NCI-H524 (cell line): Measurements from ENCODE around the gene MCF2L.
A peak's percentile ranks its signal among the peaks of the same experiment; 100 is the strongest.

ENCODE experiments used
- DNase-seq, 2 experiments: peaks; one replicate each; lab custom pipeline; 2025; lab: John Stamatoyannopoulos, UW

MCF2L gene

DNA sequence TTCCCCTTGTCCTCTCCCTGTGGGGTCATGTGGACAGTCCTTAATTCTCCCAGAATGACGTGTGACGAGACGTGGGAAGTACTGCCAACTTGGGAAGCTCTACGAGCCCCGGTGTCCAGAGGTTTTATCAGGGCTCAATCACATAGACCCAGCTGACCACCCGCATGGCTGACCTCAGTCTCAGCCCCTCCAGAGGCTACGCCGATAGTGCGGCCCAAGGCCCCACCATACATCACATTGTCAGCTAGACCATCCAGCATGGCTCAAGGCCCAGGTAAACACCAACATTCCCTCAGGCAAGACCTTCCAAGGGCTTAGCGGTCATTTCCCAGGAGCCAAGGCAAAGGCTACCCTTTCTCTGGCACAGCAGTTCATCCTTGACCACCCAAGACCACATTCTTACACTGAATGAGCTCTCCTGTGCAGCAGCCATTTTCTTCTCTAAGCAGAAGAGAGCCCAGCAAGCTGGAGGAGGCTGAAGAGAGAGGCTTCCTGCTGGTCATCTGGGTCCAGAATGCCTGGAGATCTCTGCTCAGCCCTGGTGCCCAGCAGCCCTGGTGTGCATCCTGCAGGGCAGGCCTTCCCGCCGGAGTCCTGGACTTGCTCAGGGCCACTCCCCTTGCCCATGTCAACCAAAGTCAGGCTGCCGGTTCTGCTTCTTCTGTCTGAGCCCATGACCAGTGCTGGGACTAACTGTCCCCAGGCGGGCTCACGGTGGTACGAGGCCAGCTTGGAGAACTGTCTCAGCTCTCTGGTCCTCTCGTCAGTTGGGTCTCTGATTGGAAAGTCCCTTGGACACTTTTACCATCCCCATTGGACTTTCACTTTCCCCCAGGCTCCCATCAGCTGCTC, 145.7 kb downstream of the MCF2L start:
- no peak for DNase-seq

GRCh38 chr13:113115363-113116205, 146.6 kb downstream of the MCF2L start:
- DNase-seq, result no peak

DNA sequence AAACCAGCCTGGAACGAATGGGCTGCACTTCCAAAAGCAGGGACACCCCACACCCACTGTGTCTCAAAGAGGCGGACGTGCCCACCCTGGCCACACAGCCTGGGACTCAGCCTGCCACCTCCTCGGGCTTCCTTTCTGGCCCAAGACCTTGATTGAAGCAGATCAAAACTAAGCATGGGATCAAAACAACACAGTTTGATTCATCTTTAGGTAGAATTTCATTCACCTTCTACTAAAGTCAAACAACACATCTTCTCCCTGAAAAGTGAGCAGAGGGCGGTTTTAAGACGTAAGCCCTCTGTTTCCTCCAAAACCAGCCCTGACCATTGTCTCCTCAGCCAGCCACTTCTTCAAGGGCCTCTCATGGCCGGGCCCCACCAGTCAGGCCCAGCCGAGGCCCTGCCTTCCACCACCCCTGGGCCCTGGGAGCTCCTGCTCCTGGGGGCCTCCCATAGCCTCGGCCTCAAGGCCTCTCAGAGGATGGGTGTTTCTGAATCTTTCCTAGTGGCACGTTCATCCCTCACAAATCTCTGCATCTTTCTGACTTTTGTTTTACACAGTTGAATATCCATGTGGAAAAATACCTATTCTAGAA, 147.3 kb downstream of the MCF2L start:
- DNase-seq, result no peak

DNA sequence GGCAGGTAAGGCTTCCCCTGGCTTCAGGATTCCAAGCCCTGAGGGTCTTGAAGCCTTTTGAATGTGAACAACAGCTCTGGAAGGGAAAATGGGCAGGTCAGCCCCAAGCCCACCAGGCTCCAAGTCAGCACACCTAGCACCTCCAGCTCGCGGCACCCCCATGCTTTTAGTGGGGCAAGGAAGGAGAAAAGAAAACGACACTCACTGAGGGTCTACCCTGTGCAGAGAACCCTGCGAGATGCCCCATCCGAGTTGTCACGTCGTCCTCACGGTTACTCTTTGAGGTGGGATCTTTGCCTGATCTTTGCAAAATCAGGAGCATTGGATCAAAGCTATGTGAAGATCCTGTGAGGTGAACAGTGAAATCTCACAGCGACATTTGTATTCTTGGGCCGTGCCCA, 147.9 kb downstream of the MCF2L start:
- no peak for DNase-seq

- DNase-seq, result no peak
Observed at GRCh38 chr13:113117335-113117872, 148.4 kb downstream of the MCF2L start.

GRCh38 chr13:113117911-113118260, 148.9 kb downstream of the MCF2L start:
- no peak for DNase-seq

DNA sequence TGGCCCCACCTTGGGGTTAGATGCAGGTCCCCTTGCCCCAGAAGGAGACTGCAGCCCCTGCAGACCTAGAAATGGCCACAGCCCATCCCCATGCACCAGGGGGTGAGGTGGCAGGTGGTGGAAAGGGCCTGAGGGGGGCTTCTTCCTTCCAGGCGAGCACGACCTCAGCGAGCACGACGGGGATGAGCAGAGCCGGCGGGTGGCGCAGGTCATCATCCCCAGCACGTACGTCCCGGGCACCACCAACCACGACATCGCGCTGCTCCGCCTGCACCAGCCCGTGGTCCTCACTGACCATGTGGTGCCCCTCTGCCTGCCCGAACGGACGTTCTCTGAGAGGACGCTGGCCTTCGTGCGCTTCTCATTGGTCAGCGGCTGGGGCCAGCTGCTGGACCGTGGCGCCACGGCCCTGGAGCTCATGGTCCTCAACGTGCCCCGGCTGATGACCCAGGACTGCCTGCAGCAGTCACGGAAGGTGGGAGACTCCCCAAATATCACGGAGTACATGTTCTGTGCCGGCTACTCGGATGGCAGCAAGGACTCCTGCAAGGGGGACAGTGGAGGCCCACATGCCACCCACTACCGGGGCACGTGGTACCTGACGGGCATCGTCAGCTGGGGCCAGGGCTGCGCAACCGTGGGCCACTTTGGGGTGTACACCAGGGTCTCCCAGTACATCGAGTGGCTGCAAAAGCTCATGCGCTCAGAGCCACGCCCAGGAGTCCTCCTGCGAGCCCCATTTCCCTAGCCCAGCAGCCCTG, 149.4 kb downstream of the MCF2L start:
- no peak for DNase-seq

- DNase-seq, result no peak
Observed at GRCh38 chr13:113119166-113119821, 150.3 kb downstream of the MCF2L start.

DNA sequence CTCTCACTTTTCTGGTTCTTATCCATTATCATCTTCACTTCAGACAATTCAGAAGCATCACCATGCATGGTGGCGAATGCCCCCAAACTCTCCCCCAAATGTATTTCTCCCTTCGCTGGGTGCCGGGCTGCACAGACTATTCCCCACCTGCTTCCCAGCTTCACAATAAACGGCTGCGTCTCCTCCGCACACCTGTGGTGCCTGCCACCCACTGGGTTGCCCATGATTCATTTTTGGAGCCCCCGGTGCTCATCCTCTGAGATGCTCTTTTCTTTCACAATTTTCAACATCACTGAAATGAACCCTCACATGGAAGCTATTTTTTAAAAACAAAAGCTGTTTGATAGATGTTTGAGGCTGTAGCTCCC, 150.8 kb downstream of the MCF2L start:
- no peak for DNase-seq

GRCh38 chr13:113120300-113121182, 151.5 kb downstream of the MCF2L start:
- no peak for DNase-seq

GRCh38 chr13:113121183-113121927, 152.3 kb downstream of the MCF2L start:
- no peak for DNase-seq

DNA sequence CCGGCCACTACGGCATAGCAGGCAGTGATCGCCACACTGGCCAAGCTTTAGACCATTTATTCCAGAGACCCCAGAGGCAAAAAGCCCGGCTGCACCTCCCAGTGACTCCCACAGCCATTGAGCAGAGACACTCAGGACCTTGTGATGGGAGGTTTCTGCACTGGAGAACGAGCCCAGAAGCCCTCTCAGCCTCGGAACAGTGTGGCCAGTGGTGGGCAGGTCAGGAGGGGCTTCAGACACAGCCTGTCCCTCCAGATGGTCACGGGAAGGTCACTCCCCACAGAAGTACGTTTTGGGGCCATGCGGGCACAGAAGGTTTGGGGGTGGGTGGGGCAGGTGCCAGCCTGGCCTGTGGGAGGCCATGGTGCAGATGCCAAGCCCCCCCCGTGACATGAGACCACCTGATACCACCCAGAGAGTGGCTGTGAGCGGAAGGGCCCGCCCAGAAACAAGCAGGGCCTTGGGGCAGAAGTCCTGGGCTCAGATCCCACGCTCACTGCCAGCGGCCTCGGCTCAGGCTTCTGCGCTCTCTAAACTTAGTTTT, 153.0 kb downstream of the MCF2L start:
- no peak for DNase-seq

DNA sequence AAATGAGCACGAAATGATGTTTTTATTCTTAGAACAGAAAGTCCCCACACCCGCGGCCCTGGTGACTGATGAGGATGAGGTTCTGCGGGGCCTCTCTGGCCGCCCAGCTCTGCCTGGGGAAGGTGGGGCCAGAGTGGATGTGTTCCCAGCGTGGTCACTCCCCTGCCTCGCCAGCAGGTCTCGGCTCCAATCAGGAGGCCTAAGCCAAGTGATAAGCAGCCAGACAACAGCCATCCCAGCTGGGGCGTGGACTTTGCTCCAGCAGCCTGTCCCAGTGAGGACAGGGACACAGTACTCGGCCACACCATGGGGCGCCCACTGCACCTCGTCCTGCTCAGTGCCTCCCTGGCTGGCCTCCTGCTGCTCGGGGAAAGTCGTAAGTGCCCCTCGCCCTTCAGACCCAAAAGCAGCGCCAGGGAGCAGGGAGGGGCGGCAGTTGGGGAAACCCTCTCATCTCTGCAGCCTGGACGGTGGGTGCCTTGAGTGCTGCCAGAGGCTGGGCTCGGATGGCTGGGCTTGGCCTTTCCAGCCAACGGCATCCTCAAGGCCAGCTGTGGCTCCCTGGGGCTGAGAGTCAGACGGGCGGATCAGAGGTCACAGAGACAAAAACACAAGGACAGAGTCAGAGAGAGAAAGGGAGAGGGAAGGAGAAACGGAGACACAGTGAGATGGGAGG, 153.7 kb downstream of the MCF2L start, which contains the start of gene F10:
Gene F10, plus strand, starts transcription at position 250 of the 676 bp plus-strand sequence. Its CDS starts 57 bp downstream, at position 307.
- no peak for DNase-seq

- peak in 1 of 2 experiments; percentile 45 for DNase-seq
Observed at GRCh38 chr13:113123226-113124201, 154.5 kb downstream of the MCF2L start.

DNA sequence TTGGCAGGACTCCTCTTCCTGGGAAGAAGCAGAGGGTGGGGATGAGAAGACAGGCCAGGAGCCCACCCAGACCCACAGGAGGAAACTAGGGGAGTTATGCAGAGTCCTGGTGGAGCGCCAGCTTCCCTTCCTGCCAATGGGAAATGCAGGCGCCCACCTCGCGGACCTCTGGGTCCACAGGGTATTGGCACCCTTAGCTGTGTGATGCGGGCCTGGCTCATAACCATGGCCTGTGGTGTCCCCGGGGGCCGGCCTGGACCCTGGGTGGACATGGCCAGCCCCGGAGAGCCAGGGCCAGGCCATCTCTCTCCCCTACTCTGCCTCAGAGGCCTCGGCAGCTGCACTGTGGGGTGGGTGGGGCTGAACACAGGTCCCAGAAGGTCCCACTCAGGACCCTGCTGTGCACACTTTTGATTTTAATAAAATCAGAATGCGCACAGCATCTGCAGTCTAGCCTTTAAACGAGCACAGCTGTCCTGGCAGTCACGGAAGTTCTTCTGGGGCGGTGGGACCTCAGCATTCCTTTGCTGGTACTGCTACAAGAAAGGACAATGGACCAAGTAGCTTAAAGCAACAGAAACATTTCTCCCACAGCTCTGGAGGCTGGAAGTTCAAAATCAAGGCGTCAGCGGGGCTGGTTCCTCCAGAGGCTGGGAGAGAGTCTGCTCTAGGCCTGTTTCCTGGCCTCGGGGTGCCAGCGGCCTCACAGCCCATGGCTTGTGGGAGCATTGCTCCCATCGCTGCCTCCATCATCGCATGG, 155.4 kb downstream of the MCF2L start:
- DNase-seq, result no peak

DNA sequence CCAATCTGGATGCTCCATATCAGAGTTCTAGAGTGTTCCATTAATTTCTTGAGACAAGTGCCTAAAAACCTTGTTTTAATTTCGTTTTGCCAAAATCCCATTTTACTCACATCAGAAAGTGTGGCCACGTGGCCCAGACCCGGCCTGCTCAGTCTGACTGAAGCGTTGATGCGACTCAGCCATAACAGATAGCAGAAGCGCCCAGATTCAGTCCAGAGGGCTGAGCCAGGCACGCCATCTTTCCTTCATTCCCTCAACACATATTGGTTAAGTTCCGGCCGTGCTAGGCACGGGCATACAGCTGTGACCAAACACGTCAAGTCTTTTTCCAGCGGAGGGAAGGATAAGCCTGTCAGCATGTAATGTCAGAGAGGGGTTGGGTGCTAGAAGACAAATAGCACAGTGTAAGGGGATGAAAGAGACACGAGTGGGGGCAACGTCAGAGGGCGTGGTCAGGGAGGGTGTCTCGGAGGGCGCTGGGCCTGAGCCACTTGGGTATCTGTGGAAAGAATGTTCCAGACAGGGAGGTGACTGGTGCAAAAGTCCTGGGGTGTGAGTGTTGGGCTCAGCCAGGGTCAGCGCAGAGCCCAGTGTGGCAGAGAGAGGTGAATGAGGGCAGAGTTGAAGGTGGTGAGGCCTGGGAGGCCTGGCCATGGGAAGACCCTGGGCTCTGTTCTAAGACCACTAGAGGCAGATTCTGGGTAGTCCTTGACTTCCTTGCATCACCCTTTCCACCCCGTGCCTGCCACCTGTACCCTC, 156.7 kb downstream of the MCF2L start:
- DNase-seq, result no peak
